Lung (tissue), 12 donors: ENCODE measurements around the gene ALPL. TPM values are rescaled to one million over a fixed set of nuclear protein-coding genes. Genes with fewer than 3 reads are reported as not detected.
"Not testable (repeated sequence)": the region's sequence is repeated elsewhere in the genome, so short reads cannot be mapped to it uniquely, and the experiment has no call there.

Source experiments
- ATAC-seq: fragments of 200-7000 bp; cut with Tn5 transposase; one replicate; pipeline ENCODE4 v1.9.1; 2020; ENCODE audit warnings: moderate number of reproducible peaks; ENCODE audit not compliant: insufficient read depth, low FRiP score
- DNase-seq, 3 donors: peaks; one replicate each; pipeline ENCODE4 v3.0.0-alpha.2; 2013 to 2017
- H3K27ac ChIP-seq, 2 donors: one replicate each; pipeline ENCODE4 v1.5.1; 2013; ENCODE audit warnings: mild to moderate bottlenecking in 2 of 2, moderate library complexity in 2 of 2, control low read depth in 1 of 2, inconsistent platforms in 1 of 2, low read depth in 1 of 2, low read length in 1 of 2
- H3K27me3 ChIP-seq, 3 donors: one replicate each; pipeline ENCODE4 v1.5.1; 2013; ENCODE audit warnings: low read length in 2 of 3; ENCODE audit not compliant: control insufficient read depth in 3 of 3, insufficient read depth in 3 of 3
- H3K36me3 ChIP-seq, 4 donors: one replicate each; pipeline ENCODE4 v1.5.1; 2013; ENCODE audit warnings: low read length in 4 of 4, mild to moderate bottlenecking in 1 of 4, moderate library complexity in 1 of 4; ENCODE audit not compliant: control insufficient read depth in 4 of 4, insufficient read depth in 4 of 4
- H3K4me1 ChIP-seq, 5 donors: one replicate each; pipeline ENCODE4 v1.5.1; 2013; ENCODE audit warnings: low read length in 5 of 5, mild to moderate bottlenecking in 2 of 5, moderate library complexity in 1 of 5; ENCODE audit not compliant: control insufficient read depth in 5 of 5, insufficient read depth in 5 of 5
- H3K4me3 ChIP-seq: one replicate; pipeline ENCODE4 v1.5.1; 2013; ENCODE audit warnings: mild to moderate bottlenecking, control low read depth, moderate library complexity
- H3K9ac ChIP-seq, 2 donors: one replicate each; pipeline ENCODE4 v1.5.1; 2013; ENCODE audit warnings: low read length in 2 of 2, control low read depth in 1 of 2; ENCODE audit not compliant: insufficient read depth in 1 of 2
- H3K9me3 ChIP-seq, 4 donors: one replicate each; pipeline ENCODE4 v1.5.1; 2013; ENCODE audit warnings: low read length in 3 of 4, mild to moderate bottlenecking in 1 of 4, moderate library complexity in 1 of 4; ENCODE audit not compliant: control insufficient read depth in 4 of 4, insufficient read depth in 3 of 4
- WGBS, 2 donors: extraction: QIAGEN DNeasy Blood & Tissue Kit; methylation state at CpG; one replicate each; pipeline ENCODE4 v1.1.7; 2013; 5-methylcytosine and 5-hydroxymethylcytosine counted together
- polyA plus RNA-seq, 2 donors: library from polyadenylated mRNA; stranded (reverse); fragments of 200-250 nt; gene quantifications; one replicate each; pipeline ENCODE4 v1.2.1, GENCODE V29; 2013
- total RNA-seq, 2 donors: library from RNA; depleted of rRNA in 1 of 2; stranded (reverse); fragments of >200 nt in 1 of 2; gene quantifications; one replicate each; pipeline ENCODE4 v1.2.1, GENCODE V29; 2014 to 2021
- TF ChIP-seq, protein P1 (sequence below): IDR thresholded peaks from 2 replicates; pipeline ENCODE4 v1.5.1; 2012; ENCODE audit warnings: mild to moderate bottlenecking; ENCODE audit errors: control extremely low read depth, extremely low read depth
- donor health status: control.
- donor health status: control.
- donor health status: Bipolar disorder and iron deficiency.
- donor health status: healthy.
- donor health status: DM: yes; HTN: yes; CAD: no.

Gene ALPL
- total and polyA plus RNA-seq, 4 donors, result 38.6 to 242 (median 230) TPM

DNA sequence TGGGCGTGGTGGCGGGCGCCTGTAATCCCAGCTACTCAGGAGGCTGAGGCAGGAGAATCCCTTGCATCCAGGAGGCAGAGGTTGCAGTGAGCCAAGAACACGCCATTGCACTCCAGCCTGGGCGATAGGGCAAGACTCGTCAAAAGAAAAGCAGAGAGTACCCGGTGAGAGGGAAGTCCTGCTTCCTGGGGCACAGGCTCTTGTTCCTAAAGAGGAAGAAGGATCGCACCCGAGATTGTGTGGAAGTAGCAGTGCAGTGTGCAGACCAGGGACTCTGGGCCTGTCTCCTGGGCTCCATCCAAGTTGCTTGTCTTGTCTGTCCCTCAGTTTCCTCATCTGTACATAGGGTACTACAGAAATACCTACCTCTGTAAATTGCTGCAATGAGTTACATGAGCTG, 39.6 kb upstream of the ALPL start:
- Histone ChIP-seq H3K36me3 (peaks cover 0 to 3% (median 1%) of the 10 kb centered on the region in 4 donors), H3K27ac (no peak overlapping the region), H3K9ac (no peak overlapping the region), H3K27me3 (no peaks in the 10 kb centered on the region), H3K9me3 (no peaks in the 10 kb centered on the region), H3K4me3 (no peak overlapping the region), H3K4me1 (peaks cover 0 to 1% (median 0%) of the 10 kb centered on the region in 5 donors)
- 66 to 82% methylated on average over 9 of the region's 9 CpGs for WGBS, 2 donors
- TF ChIP-seq, protein P1, sequence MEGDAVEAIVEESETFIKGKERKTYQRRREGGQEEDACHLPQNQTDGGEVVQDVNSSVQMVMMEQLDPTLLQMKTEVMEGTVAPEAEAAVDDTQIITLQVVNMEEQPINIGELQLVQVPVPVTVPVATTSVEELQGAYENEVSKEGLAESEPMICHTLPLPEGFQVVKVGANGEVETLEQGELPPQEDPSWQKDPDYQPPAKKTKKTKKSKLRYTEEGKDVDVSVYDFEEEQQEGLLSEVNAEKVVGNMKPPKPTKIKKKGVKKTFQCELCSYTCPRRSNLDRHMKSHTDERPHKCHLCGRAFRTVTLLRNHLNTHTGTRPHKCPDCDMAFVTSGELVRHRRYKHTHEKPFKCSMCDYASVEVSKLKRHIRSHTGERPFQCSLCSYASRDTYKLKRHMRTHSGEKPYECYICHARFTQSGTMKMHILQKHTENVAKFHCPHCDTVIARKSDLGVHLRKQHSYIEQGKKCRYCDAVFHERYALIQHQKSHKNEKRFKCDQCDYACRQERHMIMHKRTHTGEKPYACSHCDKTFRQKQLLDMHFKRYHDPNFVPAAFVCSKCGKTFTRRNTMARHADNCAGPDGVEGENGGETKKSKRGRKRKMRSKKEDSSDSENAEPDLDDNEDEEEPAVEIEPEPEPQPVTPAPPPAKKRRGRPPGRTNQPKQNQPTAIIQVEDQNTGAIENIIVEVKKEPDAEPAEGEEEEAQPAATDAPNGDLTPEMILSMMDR, result no peak
- DNase-seq (no peak), ATAC-seq (no peak)

DNA sequence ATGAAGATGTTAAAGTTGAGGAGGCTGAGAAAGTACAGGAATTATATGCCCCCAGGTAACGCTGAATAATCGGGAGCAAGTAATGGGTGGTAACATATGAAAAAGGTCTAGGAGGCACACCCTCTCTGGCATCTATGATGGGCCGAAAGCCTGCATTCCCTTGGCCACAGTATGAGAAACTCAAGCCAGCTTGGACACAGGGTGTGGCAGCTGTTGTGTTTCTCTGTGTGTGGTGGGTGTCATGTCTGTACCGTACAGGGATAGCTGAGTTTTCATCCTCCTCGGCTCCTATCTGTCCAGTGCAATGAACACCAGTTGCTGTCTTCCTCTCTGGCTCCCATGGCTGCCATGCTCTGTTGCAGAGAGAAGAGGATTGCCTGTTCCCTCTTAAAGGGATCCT, 36.4 kb upstream of the ALPL start:
- Histone ChIP-seq H3K9me3 (no peaks in the 10 kb centered on the region), H3K4me3 (no peak overlapping the region), H3K9ac (no peak overlapping the region), H3K27ac (no peak overlapping the region), H3K27me3 (no peaks in the 10 kb centered on the region), H3K4me1 (peaks cover 0 to 5% (median 0%) of the 10 kb centered on the region in 5 donors), H3K36me3 (peaks cover 0 to 3% (median 2%) of the 10 kb centered on the region in 4 donors)
- WGBS, 2 donors, result 83 to 95% methylated on average over 5 of the region's 5 CpGs
- DNase-seq (no peak), ATAC-seq (no peak)
- TF ChIP-seq, protein P1, result no peak

DNA sequence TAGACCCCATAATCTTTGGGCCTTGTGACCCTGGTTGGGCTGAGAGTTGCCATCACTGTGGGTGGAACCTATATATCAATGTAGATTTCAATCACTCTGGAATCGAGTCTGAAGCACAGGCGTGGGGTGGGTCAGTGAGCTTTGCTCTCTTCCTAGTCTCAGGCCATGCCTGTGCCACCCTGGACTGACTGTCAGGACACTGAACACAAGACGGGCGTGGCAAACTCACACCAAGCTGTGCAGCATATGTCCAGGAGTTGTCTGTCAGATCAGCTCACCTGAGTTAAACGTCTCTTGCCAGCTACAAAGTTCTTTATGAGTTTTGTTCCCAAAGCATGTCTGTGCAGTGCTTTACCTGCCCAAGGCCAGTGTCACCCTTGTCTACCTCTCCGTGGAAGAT, 30.9 kb upstream of the ALPL start:
- TF ChIP-seq, protein P1, result no peak
- peaks cover 0 to 5% (median 0%) of the 10 kb centered on the region in 5 donors for H3K4me1 ChIP-seq
- no peaks in the 10 kb centered on the region for H3K9me3 ChIP-seq
- H3K36me3 ChIP-seq, result peaks cover 0 to 6% (median 5%) of the 10 kb centered on the region in 4 donors
- H3K27ac ChIP-seq, result no peak overlapping the region
- no peak overlapping the region for H3K4me3 ChIP-seq
- WGBS, 2 donors, result 92% methylated on average over 6 of the region's 6 CpGs
- ATAC-seq (no peak), DNase-seq (no peak)
- H3K9ac ChIP-seq, result no peak overlapping the region
- H3K27me3 ChIP-seq, result no peaks in the 10 kb centered on the region

DNA sequence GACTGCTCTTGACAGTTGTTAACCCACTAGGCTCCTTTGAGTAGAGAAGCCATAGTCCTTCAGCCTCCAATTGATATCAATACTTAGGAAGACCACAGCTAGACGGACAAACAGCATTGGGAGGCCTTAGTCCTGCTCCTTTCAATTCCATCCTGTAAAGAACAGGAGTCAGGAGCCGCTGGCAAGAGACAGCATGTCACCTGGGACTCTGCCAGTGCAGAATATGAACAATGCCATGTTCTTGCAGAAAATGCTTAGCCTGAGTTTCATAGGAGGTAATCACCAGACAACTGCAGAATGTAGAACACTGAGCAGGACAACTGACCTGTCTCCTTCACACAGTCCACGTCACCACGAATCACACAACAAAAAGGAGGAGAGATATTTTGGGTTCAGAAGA, 25.3 kb upstream of the ALPL start:
- H3K9ac ChIP-seq, ATAC-seq, H3K36me3 ChIP-seq, H3K9me3 ChIP-seq, DNase-seq, H3K4me1 ChIP-seq, H3K4me3 ChIP-seq, H3K27me3 ChIP-seq, H3K27ac ChIP-seq: not testable (repeated sequence)
- WGBS, 2 donors, result 95 to 99% methylated on average over 2 to 4 of the region's 4 CpGs
